GM10248 (cell line): ENCODE results near the gene FTCDNL1.

Experiments
- CTCF ChIA-PET: fragments of 300-600 bp; sonication (Branson Sonifier 250); formaldehyde crosslinking; extraction: SDS; loops from one replicate; lab custom pipeline; 2021; ENCODE audit warnings: antibody characterized with exemption; lab: Yijun Ruan, JAX
- POLR2A ChIA-PET: fragments of 350-650 bp; sonication (Branson Sonifier 250); formaldehyde crosslinking; extraction: SDS; loops from one replicate; lab custom pipeline; 2020; ENCODE audit warnings: antibody characterized with exemption; lab: Yijun Ruan, JAX
- DNase-seq: peaks from one replicate; pipeline ENCODE4 v3.0.0; 2012; ENCODE audit errors: extremely low spot score
- TF ChIP-seq, protein P1 (sequence below): IDR thresholded peaks from 2 replicates; pipeline ENCODE4 v1.5.1; 2012; ENCODE audit warnings: mild to moderate bottlenecking, low read depth; ENCODE audit errors: extremely low read depth, missing control alignments, control extremely low read depth

FTCDNL1 gene

DNA sequence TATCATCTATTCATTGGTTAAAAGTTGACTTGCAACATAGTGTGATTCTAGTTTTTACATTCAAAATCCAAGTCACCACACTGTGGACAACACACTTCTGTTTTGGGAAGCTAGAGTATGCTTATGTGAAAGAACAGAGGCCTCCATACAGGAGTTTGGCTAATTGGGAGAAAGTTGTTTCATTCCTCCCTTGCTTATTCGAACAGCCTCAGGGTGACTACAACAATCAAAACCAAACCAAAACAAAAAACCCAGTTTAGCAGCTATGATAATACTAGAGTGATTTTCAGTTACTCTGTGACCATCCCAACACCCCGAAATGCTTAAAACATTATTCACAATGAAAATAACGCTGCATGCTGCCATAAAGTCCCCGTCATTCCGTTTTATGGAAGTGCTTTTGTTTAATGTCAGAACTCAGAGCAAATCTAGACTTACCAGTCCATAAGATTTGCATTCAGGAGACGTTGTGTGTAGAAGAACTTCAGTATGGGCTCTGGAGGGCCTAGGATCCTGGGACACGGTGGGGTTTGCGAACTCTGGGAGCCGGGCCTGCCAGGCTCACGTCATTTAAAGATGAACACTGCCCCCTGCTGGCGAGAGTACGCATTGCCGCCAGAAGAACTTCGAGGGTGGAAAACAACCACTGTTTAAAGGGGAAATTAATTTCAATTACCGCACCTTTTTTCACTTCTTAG lies 111.4 kb downstream of the FTCDNL1 start:
- TF ChIP-seq, protein P1, sequence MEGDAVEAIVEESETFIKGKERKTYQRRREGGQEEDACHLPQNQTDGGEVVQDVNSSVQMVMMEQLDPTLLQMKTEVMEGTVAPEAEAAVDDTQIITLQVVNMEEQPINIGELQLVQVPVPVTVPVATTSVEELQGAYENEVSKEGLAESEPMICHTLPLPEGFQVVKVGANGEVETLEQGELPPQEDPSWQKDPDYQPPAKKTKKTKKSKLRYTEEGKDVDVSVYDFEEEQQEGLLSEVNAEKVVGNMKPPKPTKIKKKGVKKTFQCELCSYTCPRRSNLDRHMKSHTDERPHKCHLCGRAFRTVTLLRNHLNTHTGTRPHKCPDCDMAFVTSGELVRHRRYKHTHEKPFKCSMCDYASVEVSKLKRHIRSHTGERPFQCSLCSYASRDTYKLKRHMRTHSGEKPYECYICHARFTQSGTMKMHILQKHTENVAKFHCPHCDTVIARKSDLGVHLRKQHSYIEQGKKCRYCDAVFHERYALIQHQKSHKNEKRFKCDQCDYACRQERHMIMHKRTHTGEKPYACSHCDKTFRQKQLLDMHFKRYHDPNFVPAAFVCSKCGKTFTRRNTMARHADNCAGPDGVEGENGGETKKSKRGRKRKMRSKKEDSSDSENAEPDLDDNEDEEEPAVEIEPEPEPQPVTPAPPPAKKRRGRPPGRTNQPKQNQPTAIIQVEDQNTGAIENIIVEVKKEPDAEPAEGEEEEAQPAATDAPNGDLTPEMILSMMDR = peak; percentile 88
- peak; percentile 54 for DNase-seq
- CTCF ChIA-PET = interaction anchor here (0.7 to 4.2 kb wide), 44 partner anchors 9 to 1460 kb away, joined by 3 to 47 read pairs (median 4); no protein-coding TSS in a partner anchor
- POLR2A ChIA-PET = no interaction called here

DNA sequence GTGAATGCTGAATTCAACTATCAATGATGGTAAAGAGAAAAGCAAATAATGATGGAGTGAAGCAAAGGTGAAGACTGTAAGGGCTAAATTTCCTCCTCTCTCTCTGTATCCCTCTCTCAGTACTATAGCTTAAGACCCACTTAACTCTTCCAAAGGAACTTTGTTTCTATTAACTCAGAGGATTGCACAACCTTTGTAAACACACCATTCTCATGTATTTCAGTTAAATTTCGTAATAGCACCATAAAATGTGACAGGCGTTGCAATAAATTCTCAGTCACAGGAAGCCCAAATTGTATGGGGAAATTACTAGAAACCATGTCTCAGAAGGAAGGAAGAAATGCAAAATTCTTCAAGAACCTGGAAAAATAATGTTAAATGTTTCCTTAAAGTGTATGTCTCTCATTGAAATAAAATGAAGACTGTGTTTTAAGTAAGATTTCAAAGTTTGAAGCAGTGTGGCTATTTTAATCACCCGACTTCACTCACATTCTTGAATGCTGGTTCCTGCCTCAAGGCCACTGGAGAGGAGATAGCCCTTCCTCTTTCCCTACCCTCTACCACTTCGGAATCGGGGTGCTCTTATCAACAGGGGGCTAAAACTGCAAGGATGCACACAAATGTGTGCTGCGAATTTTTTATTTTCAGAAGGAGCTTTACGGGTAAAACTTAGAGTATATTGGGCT lies 112.1 kb downstream of the FTCDNL1 start:
- DNase-seq = no peak
- POLR2A ChIA-PET = no interaction called here
- TF ChIP-seq, protein P1 = no peak
- CTCF ChIA-PET = interaction anchor here (1.3 to 4.2 kb wide), 21 partner anchors 10 to 1442 kb away, joined by 4 to 47 read pairs (median 7); no protein-coding TSS in a partner anchor

DNA sequence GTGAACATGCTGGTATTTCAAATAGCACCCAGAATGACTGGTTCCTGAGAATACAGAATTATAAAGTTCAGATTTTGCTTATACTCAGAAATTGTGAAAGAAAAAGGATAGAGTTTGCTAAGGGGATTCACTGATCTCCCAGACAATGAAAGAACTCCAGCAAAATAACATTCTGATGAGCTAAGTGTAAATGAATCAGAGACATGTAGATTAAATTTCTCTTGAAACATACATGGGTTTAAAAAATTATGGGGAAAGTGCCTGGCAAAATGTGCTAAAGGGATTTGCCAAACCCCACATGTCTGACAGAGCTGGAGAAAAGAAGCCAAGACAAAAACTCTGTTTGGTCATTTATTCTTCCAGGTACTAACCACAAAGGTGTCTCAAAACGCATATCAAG lies 116.3 kb downstream of the FTCDNL1 start:
- POLR2A ChIA-PET = no interaction called here
- CTCF ChIA-PET = interaction anchor here (1.0 to 2.0 kb wide), 2 partner anchors 30 to 1420 kb away, joined by 3 to 9 read pairs; no protein-coding TSS in a partner anchor
- no peak for DNase-seq
- TF ChIP-seq, protein P1 = no peak

DNA sequence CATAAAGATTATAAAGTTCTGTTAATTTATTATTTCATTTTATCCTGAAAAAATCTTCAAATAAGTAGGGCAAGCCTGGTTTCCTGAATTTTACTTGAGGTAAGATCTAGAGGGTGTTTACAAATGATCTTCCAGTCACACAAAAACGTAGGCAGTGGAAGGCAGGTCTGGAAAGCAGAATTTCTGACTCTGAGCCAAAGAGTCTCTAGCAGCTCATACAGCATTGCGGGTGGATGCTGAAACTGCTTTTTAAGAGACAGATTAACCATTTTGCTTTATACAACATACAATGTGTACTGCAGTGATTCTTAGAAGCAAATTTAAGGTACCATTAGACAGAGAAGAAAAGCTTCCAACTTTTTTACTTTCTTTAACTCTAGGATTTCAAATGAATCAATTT lies 117.0 kb downstream of the FTCDNL1 start:
- TF ChIP-seq, protein P1 = no peak
- no peak for DNase-seq
- CTCF ChIA-PET = no interaction called here
- POLR2A ChIA-PET = no interaction called here

DNA sequence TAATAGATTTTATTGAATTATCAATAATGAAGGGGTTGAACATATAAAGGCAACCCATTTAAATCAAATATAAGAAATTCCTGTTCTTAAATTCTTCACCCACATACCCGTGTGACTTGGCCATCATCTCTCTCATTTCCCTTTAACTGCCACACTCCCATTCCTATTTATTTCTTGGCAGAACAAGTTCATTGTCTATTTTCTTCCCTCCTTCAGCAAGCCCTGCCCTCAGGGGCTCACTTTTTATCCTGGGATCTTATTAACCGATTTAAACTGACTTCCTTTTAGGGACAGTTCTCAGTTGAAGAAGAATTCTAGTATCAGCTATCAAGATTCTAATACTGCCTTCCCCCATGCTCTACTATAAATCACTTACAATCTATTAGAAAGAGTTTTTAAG lies 123.2 kb downstream of the FTCDNL1 start:
- no peak for DNase-seq
- POLR2A ChIA-PET = no interaction called here
- TF ChIP-seq, protein P1 = no peak
- CTCF ChIA-PET = interaction anchor here (0.6 to 1.6 kb wide), 4 partner anchors 12 to 778 kb away, joined by 3 to 4 read pairs (median 4); no protein-coding TSS in a partner anchor

DNA sequence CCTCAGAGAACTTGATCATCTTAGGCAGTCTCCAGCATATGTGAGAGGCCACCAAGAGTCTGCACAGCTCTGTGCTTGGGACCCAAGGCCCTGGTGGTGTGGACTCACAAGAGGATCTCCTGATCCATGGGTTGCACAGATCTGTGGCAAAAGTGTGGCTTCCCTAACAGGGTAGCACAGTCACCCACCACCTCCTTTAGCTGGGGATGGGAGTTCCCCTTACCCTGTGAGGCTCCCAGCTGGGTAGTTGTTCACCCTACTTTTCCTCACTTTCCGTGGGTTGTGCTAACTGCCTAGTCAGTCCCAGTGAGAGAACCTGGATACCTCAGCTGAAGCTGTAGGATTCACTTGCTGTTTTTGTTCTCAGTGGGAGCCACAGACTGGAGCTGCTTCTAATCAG lies 123.7 kb downstream of the FTCDNL1 start:
- ChIA-PET CTCF (interaction anchor here (0.6 to 1.6 kb wide), 3 partner anchors 11 to 778 kb away, joined by 3 to 4 read pairs (median 4); no protein-coding TSS in a partner anchor), POLR2A (no interaction called here)
- DNase-seq = no peak
- TF ChIP-seq, protein P1 = no peak
